ENCODE data around the gene CTSC. TPM values are rescaled to one million over a fixed set of nuclear protein-coding genes. Genes with fewer than 3 reads are reported as not detected.

The CTSC gene
- total and polyA plus RNA-seq, 9 of the 15 experiments (the other 6 are each of a cell fraction or from before 2014, with no cell fraction given), result 113 to 403 (median 187) TPM

DNA sequence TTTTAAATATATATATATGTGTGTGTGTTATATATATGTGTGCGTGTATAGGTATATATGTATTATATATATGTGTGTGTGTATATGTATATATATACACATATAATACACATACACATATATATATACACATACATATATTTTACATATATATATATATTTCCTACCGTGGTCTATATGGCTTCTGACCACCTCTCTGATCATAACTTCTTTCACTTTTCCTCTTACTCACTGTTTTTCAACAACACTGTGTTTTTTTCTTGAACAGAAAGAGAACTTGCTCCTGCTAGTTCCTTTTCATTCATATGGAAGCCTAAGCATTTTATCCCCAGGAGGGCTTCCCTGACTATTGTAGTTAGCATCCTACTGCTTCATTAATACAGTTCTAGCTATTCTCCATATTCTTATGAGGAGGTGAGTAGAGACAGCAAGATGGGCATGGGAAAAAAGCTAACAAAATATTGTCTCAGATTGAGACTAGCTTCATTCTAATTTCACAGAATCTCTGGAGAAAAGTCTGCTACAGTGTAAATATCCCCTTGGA lies 38.5 kb upstream of the CTSC start:
- in situ Hi-C loops (cut with MboI), result no loop called here
- no peak overlapping the region for H3K4me3 ChIP-seq
- DNase-seq (ENCODE audit: extremely low read depth in 1 of 4, low spot score in 3 of 4) (no peak), FAIRE-seq (no peak), ATAC-seq (no peak)
- CTCF ChIA-PET (ENCODE audit: low intra/inter-chr PET ratio), result no interaction called here
- intact Hi-C loops (cut with micrococcal nuclease), result loop anchor here (5.0 kb wide), 2 partner anchors 46 to 101 kb away; no protein-coding TSS in a partner anchor
- no peaks in the 10 kb centered on the region; a peak in 1 of 5 replicates for H3K4me1 ChIP-seq (replicated peaks in 1 of 2; ENCODE audit: control insufficient read depth in 2 of 2, insufficient read depth in 2 of 2, low read length in 2 of 2)
- H3K9me3 ChIP-seq (replicated peaks; ENCODE audit: control insufficient read depth, insufficient read depth, low read depth, low read length), result no peaks in the 10 kb centered on the region
- H3K27me3 ChIP-seq (ENCODE audit: control insufficient read depth in 2 of 2, insufficient read depth in 2 of 2, low read length in 2 of 2), result no peaks in the 10 kb centered on the region
- WGBS (ENCODE audit: insufficient coverage, low coverage, missing lambda C conversion rate), result 51% methylated on average over 2 of the region's 2 CpGs
- POLR2A ChIA-PET, result no interaction called here
- no peak overlapping the region for H3K4me2 ChIP-seq (ENCODE audit: insufficient read depth, low read length)
- H3K79me2 ChIP-seq (ENCODE audit: control insufficient read depth, insufficient read depth, low read length), result no peaks in the 10 kb centered on the region
- no peaks in the 10 kb centered on the region for H4K20me1 ChIP-seq (replicated peaks; ENCODE audit: control insufficient read depth, insufficient read depth, low read length)
- H3K9me1 ChIP-seq (ENCODE audit: control insufficient read depth, insufficient read depth, low read length), result no peaks in the 10 kb centered on the region
- no peaks in the 10 kb centered on the region; the same call in 2 of the 3 replicates for H3K36me3 ChIP-seq (ENCODE audit: control insufficient read depth, insufficient read depth, low read length)
- TF ChIP-seq TRIM25 (IDR thresholded peaks at IDR 0.05; ENCODE audit: borderline replicate concordance) (no peak), CXXC5 (CRISPR knock-in tag; IDR thresholded peaks at IDR 0.05) (no peak), HSF4 (CRISPR knock-in tag; IDR thresholded peaks at IDR 0.05; ENCODE audit: borderline replicate concordance) (no peak), ZBTB33 (CRISPR knock-in tag; IDR thresholded peaks at IDR 0.05) (no peak), ZNF274 (IDR thresholded peaks at IDR 0.05; ENCODE audit: borderline replicate concordance, low read depth, low read length) (no peak), RBM25 (IDR thresholded peaks at IDR 0.05; ENCODE audit: low read depth, low read length, severe bottlenecking) (no peak), SREBF1 (IDR thresholded peaks at IDR 0.05; ENCODE audit: borderline replicate concordance, low read depth, low read length) (no peak), BCOR (IDR thresholded peaks at IDR 0.05) (no peak), NR4A1 (CRISPR knock-in tag; IDR thresholded peaks at IDR 0.05) (no peak), NR4A1 (tag; IDR thresholded peaks at IDR 0.05) (no peak), U2AF2 (optimal IDR thresholded peaks at IDR 0.05; ENCODE audit: low read depth, low read length) (no peak), BACH1 (tag; IDR thresholded peaks at IDR 0.05) (no peak), ZNF384 (IDR thresholded peaks at IDR 0.05; ENCODE audit: low read depth, low read length) (no peak), ATF1 (CRISPR knock-in tag; IDR thresholded peaks at IDR 0.05) (no peak), ATF1 (tag; IDR thresholded peaks at IDR 0.05) (no peak), PHB (CRISPR knock-in tag; IDR thresholded peaks at IDR 0.05) (no peak)
- TF ChIP-seq, protein P1, sequence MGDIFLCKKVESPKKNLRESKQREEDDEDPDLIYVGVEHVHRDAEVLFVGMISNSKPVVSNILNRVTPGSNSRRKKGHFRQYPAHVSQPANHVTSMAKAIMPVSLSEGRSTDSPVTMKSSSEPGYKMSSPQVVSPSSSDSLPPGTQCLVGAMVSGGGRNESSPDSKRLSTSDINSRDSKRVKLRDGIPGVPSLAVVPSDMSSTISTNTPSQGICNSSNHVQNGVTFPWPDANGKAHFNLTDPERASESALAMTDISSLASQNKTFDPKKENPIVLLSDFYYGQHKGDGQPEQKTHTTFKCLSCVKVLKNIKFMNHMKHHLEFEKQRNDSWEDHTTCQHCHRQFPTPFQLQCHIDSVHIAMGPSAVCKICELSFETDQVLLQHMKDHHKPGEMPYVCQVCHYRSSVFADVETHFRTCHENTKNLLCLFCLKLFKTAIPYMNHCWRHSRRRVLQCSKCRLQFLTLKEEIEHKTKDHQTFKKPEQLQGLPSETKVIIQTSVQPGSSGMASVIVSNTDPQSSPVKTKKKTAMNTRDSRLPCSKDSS (IDR thresholded peaks at IDR 0.05; ENCODE audit: low read depth, partially characterized antibody), result no peak
- no TSS peak for BruUV-seq (replicated peaks)
- H2AFZ ChIP-seq (ENCODE audit: low read depth, low read length), result no peak overlapping the region
- no peak overlapping the region for H3K9ac ChIP-seq (ENCODE audit: insufficient read depth in 1 of 2, low read depth in 2 of 2, low read length in 2 of 2)
- H3K27ac ChIP-seq (ENCODE audit: extremely low read depth, low read depth, low read length), result no peak overlapping the region

All from K562 (cell line).